ENCODE data around the gene NHEJ1.
A peak's percentile ranks its signal among the peaks of the same experiment; 100 is the strongest.

The NHEJ1 gene

DNA sequence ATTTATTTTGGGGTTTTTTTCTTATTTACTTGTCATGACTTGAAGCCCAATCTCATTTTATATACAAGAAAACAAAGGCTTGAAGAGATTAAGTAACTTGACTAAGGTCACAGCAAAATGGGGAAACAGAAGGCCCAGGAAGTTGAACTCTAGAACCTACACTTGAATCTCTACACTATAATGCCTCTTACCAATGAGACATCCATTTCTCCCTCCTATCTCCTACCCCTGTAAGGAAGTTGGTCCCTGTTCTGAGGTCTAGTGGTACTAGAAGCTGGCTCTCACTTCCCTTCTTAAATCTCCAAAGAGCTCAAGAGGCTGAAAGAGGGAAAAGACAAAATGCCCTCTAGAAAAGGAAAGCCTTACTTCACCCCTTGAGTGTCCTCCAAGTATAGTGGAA lies 74.4 kb downstream of the NHEJ1 start:
- DNase-seq (ENCODE audit: low read depth), result no peak

DNA sequence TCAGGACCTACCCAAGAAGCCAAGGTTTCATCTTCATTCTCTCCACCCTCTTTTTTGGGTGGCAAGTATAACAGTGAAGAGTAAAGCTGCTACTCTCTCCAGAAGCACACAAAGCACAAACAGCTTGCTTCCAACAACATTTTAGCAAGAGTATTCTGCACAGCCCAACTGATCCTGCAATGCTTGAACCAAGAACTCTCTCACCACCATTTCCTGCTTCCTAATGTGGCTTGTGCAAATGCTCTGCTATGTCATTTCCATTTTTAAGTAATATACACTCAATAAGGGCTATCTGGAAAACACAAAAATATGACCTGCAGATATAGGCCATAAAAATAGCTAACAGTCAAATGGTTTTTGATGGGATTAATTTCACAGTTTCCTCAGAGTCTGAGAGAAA lies 75.8 kb downstream of the NHEJ1 start:
- DNase-seq (ENCODE audit: low read depth), result no peak

DNA sequence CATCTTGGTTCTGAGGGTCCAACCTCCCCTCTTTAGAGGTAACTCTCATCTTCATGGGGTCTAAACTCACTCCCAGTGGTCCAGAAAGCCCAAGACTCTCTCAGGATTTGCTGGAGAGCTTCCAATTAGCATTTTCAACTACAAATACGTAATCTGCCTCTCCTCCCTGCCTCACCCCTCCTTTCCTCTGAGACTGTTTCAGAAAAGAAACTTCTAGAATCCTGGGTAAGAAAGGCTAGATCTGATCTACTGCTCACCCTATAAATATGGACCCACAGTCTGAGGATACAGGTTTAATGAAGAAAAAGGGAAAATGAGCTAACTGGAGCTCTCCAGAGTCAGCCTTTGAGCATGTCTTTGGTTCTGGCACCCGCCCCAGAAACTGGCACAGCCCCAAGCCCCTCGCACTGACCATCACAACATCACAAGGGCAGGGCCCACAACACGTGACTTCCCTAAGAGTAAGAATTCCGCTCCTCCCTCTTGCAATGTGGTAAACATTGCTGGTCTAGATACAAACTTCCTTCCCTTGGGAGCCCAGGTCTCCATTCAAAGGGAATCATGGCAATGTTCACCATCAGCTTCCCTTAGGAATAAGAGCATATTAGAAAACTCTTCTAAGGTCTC lies 78.2 kb downstream of the NHEJ1 start:
- no peak for DNase-seq (ENCODE audit: low read depth)

DNA sequence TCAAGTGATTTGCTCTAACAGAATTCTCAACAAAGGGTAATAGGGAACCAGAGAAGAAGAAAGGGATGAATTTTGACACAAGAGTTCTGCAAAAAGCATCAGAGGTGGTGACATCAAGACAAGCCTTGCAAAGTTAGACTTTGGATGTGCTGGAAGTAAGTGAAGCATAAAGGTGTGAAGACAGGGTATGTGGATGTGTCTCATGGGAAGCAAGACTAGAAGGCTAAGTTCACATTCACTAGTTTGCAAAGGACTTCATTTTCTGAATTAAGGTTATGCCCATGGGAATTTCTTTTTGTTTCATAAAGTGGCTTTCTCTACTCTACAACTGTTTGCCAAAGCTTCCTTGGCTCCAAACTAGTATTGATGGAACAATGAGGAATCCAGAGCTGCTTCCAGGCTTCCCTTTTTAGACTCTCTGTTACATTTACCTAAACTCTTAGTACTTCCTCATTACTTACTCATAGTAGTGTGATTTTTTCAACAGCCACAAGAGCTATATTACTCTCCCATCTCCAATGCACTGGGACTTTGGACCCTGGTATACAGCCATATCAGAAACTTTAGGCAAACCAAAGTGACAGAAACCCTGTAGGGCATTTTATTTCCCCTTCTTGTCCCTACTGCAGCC lies 78.8 kb downstream of the NHEJ1 start:
- no peak for DNase-seq (ENCODE audit: low read depth)

DNA sequence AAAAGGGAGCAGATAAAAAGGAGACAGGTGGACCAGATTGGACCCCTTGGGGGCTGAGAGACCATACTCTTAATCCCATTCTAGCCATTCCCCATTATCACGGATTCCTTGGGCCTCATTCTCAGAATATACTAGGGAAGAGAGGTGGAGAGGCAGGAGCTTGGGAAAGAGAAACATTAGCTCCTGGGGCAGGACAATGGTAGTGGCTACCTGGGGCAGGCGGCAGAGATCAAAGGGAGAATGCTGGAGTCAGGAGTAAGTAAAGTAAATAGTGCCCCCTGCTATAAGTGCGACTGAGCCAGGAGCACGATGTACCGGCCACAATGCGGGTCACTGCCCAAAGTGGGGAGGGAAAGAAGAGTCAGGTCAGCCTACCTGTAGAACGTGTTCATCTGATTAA lies 79.5 kb downstream of the NHEJ1 start:
- no peak for DNase-seq (ENCODE audit: low read depth)

DNA sequence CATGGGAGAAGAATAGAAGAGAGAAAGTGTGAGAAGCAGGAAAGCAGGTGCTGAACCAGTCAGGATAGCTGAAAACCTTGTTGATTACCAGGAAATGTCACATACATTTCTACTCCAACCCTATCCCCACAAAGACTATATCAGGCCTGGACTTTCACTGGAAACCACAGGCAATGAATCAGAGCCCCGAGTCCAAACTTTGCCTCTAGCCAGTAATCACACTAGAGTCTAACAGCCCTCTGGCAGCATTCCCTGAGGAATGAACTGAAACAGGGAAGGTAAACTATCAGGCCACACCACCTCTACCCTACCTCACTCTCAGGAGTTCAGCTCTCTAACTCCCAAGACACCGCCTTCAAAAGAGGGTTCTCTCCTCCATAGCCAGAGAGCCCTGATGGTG lies 81.2 kb downstream of the NHEJ1 start:
- no peak for DNase-seq (ENCODE audit: low read depth)

DNA sequence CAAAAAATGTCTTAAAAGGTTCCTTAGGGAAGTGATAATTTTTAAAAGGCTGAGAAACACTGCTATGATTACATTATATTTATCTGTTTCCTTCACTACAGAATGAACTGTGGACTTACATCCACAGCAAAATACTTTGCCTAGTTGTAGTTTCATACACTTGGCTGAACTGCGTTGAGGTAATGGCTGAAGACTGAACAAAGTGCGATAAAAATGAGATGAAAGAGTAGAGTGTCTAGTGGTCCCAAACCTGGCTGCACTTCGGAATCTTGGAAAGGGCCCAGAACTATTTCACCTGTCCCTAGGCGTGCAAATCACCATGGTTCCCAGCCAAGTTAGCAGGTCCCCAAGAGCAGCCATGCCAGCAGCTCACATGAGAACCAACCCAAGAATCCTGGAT lies 81.7 kb downstream of the NHEJ1 start:
- DNase-seq (ENCODE audit: low read depth), result no peak

DNA sequence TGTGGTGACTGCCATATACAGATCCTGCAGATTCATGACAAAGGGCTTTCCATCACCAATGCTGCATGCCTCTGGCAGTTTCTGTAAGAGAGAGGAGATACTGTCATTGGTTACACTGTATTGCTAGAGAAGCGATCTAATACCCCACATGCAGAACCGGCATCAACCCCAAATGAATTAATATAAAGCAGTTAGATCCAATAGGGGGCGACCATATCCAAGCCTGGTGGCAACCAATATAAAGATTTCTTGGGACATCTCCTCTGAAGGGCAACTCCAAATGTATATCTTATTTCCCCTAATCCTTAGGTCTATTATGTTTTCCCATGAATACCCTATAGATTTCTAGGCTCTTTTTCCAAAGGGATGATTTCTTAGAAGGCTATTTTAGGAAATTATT lies 82.5 kb downstream of the NHEJ1 start:
- no peak for DNase-seq (ENCODE audit: low read depth)

DNA sequence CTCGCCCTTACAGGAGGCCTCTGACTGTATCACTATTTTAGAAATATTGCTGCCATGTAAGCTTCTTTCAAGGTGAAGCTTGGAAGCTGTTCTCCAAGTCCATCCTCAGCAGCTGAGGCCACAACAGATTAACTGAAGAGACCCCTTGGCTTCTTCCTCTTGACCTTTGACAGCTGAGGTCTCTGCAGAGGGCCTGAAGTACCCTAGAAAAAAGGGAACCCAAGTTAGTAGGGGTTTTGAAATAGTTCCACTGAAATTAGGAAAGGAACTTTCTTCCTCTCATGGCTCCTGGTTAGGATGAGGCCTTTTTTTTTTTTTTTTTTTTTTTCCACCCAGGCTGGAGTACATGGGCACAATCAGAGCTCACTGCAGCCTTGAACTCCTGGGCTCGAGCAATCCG lies 84.4 kb downstream of the NHEJ1 start:
- no peak for DNase-seq (ENCODE audit: low read depth)

DNA sequence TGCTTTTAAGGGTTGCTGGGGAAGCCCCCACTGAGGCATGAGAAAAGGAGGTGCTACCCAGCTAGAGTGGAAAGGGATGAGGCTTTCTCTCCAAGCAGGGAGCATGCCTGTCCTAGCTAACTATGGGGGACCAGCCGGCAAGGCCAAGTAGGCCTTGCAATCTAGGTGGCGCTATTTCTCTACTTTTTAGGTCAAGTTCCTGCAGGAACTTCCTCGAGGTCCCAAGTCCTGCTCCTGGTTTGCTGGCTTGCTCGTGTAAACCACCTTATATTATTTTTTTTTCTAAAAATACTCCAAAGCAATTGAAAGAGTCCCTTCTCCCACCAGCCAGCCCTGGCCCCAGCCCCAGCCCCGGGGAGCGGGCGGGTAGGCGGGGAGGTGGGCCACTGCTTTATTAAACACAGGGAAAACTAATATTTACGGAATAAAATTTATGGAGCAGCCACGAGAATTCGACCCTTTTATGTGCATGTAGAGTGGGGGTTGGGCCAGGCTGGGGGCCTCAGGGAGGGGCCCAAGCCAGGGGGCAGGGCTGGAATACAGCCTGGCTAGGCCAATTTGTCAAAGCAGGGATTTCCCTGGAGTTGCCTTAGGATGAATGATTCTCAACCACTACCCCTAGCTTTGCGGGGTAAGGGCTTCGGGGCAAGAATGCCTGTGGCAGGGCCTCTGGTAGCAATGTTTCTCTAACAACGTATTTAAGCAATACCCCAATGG lies 87.0 kb downstream of the NHEJ1 start:
- DNase-seq (ENCODE audit: low read depth), result no peak

DNA sequence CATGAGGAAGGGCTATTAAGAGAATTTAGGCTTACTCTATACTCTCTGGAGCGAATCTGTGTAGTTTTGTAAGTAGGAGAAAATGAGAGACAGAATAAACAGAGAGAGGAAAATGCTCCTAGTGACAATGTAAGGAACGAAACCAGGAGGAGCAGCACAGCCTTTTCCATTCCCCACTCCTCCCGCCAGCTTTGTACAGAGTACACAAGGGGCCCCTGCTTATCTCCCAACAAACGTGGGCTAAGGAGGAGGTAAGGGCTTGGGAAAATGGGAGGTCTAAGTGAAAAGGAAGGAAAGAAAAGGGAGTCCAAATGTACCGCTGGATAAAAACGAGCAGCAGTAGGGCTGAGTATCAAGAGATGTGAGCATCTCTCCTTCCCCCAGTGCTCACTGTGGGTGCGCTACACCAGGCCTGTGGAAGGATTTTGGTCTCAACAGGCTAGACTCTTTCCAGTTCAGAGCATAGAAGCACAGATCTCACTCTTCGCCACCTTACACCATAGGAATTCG lies 87.8 kb downstream of the NHEJ1 start:
- no peak for DNase-seq (ENCODE audit: low read depth)

DNA sequence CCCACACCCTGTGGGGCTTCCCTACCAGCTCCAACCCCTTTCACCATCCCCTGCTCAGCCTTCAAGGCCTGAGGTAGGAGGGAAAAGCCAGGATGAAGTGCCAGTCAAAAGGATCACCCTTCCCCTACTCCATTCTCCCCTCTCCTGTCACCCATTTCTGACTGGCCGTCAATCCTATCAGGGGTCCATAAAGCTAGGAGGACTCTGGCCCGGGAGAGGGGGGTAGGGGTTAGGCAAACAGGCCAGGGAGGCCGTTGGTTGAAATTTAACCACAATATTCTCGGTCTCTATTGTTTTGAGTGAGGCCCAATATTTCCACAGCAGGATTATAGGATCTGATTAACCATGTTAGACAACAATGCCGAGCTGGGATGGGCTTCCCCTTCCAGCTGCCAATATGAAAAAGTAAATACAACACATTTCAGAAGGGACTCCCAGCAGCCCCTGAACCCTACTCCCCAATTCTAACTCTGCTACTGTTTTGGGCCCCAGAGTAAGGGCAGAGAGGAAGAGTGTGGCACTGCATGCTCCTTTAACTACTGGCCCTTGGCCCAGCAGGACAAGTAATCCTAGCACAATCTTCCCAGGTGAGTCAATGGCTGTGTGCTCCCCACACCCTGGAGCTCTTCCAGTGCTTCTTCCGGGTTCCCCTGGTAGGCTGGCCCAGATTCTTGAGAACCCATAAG lies 89.3 kb downstream of the NHEJ1 start:
- no peak for DNase-seq (ENCODE audit: low read depth)

DNA sequence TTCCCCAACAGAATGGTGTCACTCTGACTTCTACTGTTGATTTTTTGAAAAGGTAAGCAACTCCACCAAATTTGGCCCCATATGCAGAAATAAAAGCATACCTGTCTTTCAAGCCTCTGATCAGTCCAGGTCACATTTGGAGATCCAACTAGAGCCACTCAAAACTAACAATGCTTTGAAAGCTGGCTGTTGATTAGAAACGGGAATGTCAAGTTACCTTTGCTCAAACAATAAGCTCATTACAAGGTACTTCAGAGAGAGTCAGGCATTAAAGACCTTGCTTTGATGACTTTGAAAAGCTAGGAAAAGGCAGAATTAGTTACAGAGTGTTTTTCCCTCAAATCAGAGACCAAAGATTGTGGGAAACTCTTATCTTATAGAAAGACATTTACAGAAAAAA lies 95.1 kb downstream of the NHEJ1 start:
- no peak for DNase-seq (ENCODE audit: low read depth)

DNA sequence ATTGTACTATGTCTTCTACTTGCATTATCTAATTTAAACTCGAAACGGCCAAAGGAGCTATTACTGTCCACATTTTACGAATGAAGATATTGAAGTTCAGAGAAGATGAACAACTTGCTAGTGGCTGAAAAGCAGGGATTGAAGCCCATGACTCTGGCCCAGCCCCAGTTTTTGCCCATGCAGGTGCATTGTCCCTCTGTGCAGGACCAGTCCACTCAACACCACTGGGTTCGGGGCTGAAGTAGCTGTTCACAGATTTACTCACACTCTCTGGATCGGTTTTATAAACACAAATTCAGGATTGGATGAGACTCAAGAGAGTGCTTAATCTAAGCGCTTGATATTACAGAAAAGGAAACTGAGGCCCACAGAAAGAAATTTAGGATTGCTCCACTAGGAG lies 98.5 kb downstream of the NHEJ1 start:
- DNase-seq (ENCODE audit: low read depth), result no peak

DNA sequence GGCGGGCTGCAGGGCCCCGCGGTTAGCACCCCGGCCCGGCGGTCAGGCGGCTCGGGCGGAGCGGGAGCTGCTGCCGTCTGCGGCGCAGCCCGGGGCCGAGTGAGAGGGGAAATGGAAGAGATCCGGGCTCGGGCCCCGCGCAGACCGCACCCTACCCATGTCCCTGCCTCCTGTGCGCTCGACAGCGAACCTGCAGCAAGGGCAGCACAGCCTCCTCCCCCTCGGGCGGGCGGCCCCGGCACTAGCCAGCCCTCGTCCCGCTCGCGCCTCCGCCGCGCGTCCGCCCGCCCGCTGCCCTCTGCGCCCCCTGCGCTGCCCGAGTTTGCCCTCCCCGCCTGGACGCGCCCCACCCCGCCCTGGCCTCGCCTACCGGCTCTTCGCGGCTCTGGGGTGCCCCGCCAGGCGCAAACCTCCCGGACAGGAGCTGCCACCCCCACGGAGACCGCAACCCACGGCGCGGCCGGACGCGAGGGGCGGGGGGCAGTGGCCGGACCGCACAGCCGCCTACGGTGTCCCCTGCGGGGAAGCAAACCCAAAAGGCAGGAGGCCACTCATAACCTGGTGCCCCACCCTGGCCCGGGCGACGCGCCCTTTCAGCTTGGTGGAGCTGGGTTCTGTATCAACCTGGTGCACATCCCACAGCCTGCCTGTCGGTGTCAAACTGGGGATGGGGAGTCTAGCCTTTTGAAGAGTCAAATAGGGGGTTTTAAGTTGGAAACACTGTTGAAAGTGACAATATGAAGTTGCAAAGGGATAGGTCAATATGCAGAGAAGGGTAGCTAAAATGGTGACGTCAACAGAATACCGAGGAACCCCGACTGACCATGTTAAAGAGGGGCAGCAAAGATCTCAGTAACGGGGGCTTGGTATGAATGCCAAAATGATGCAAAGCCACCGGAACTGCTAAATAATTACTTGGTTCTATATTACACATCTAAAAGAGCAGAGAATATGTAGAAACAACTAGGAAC lies 99.5 kb downstream of the NHEJ1 start, which contains the start of gene IHH:
TSS of gene IHH (minus strand) at position 101 of the 971 bp plus-strand sequence. CDS start 454 bp downstream, outside the sequence.
- DNase-seq (ENCODE audit: low read depth), result no peak

DNA sequence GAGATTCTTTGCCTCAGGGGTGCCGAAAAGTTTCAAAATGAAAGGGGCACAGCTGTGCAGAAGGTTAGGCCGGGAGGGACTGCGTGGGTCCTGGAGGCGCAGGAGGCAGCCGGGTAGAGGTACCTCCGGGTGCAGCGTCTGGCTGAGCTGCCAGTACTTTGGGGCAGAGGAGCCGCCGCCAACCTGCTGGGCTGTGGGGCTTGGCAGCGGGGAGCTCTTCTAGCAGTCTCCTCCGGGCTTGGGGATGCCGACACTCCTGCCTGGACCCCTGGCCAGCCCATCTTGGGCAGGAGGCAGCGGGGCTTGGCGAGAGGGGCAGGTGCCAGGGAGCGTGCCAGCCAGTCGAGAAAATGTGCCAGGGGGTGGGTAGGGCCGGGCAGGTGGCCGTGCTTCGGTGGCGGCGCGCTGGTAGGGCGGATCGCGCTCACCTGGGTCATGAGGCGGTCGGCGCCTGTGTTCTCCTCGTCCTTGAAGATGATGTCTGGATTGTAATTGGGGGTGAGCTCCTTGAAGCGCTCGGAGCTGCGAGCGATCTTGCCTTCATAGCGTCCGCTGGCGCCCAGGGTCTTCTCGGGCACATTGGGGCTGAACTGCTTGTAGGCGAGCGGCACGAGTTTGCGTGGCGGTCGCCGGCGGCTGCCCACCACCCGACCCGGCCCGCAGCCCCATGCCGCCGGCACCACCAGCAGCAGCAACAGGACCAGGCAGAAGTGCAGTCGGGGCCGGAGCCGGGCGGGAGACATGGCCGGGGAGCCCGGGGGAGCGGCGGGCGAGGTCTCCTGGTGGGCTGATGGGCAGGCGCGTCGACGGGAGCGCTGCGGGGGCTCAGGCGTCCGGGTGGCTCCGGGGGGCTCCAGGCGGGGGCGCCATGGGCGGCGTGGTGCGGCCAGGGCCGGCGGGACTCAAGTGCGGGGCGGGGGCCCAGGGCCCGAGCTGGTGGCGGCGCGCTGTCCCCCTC lies 100.6 kb downstream of the NHEJ1 start:
- no peak for DNase-seq (ENCODE audit: low read depth)

DNA sequence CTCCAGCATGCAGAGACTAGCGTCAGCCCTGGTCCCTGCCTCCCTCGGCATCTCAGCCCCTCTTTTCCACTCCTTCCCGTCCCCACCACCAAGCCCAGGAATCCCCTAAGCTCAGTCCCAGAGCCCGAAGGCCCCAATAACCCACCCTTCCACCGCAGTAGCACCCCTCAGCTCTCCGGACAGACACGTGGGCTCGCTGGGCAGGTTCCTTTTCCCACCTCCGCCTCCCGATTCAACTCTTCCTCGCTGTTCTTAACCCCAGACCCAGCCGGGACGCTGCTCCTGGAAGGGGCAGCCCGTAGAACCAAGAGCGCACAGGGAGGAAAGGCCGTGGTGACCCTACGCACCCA lies 101.3 kb downstream of the NHEJ1 start:
- DNase-seq (ENCODE audit: low read depth), result no peak

DNA sequence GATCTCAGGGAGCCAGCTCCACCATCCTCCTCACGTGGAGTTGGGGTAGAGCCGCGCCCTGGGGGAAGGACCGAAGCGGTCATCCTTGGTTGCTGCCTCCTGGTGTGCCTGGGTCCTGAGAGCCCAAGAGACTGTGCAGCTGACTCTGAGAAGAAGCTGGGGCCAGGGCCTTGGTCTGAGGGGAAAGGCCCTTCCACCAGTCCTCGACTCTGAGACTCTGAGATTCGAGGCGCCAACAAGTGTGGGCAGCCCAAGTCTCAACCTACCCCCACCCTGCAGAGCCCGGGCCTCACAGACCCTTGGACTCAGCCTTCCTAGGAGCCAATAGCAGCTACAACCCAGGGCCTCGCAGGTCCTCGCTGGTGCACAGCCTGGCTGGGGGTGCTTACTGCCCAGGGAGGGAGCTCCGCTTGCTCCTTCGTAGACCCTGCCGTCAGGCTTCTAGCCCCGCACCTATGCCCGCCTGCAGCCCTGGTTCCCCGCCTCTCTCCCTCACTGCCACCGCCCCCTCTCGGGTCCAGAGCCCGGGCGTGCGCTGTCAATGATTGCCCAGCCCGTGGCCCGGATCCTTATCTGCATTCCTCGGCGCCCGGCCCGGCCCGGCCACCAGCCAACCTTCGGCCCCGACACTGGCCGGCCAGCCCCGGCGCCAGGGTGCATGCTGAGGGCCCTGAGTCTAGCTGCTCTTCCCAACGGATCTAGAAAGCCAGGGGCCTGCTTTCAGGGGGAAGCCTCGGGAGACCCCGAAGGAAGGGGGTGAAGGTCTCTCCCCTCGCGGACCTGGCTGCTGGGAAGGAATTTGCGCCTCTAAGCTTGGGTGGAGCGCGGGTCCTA lies 101.9 kb downstream of the NHEJ1 start:
- no peak for DNase-seq (ENCODE audit: low read depth)

DNA sequence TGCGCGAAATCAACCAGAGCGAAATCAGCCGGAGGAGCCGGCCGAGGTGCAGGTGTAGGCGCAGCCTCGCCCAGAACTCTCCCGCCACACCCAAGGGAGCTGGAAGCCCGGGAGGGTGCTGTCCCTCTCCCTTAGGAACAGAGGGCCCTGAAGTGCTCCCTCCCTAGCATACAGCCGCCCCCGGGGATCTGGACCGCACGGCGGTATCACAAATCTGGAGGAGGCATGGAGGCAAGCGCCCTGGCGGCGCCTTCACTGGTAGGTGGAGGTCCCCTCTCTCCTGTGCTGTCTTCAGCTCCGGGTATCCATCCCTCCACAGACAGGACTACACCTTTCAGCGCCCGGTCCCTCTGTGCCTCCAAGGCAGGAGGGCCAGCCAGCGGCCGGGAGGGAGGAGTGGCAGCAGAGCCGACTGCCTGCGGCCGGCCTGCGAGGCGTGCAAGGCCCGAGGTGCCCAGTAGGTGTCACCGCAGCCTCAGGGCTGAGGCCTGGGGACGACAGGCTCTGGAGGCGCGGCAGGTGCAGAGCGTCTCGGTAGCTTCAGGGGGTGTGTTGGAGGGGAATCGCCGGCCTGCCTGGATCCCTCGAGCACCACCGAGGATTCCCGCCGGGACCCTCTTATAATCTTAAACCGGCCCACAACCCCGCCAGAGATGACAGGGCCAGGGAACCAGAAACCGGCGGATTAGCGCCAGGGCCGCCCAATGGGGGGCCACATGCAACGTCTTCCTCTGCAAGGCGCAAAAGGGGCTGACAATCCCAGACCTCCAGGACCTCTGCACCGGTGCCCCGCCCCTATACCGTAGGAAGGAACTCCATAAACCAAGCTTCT lies 102.7 kb downstream of the NHEJ1 start:
- DNase-seq (ENCODE audit: low read depth), result peak; percentile 70
